NCI-H446 (cell line): Measurements from ENCODE around the gene MACF1.
"Not testable (repeated sequence)": the region's sequence is repeated elsewhere in the genome, so short reads cannot be mapped to it uniquely, and the experiment has no call there.

Experiments used
- DNase-seq, 2 experiments: peaks; one replicate each; lab custom pipeline; 2025; lab: John Stamatoyannopoulos, UW

MACF1 gene

GRCh38 chr1:39462074-39462473 lies 257.6 kb downstream of the MACF1 start:
- DNase-seq, result no peak

GRCh38 chr1:39466413-39467107 lies 262.1 kb downstream of the MACF1 start:
- no peak for DNase-seq

- DNase-seq, result not testable (repeated sequence)
Measured at GRCh38 chr1:39467108-39467720, 262.7 kb downstream of the MACF1 start.

GRCh38 chr1:39469150-39469549 lies 264.7 kb downstream of the MACF1 start:
- DNase-seq, result no peak

GRCh38 chr1:39470040-39470439 lies 265.5 kb downstream of the MACF1 start:
- DNase-seq, result no peak

- no peak for DNase-seq
Measured at GRCh38 chr1:39472826-39473225, 268.3 kb downstream of the MACF1 start.

- no peak for DNase-seq
Measured at GRCh38 chr1:39473324-39473723, 268.8 kb downstream of the MACF1 start.

GRCh38 chr1:39474810-39475209 lies 270.3 kb downstream of the MACF1 start:
- no peak for DNase-seq

- DNase-seq, result not testable (repeated sequence)
Measured at GRCh38 chr1:39475551-39475950, 271.1 kb downstream of the MACF1 start.

- no peak for DNase-seq
Measured at GRCh38 chr1:39478126-39478915, 273.8 kb downstream of the MACF1 start.

- DNase-seq, result no peak
Measured at GRCh38 chr1:39481289-39481688, 276.8 kb downstream of the MACF1 start.

GRCh38 chr1:39483276-39483675 lies 278.8 kb downstream of the MACF1 start:
- DNase-seq, result no peak

GRCh38 chr1:39484564-39484963 lies 280.1 kb downstream of the MACF1 start:
- no peak for DNase-seq

- no peak for DNase-seq
Measured at GRCh38 chr1:39485046-39485803, 280.7 kb downstream of the MACF1 start.

GRCh38 chr1:39488012-39488545 lies 283.6 kb downstream of the MACF1 start:
- no peak for DNase-seq

- DNase-seq, result no peak
Measured at GRCh38 chr1:39488793-39489566, 284.5 kb downstream of the MACF1 start.

GRCh38 chr1:39489567-39490239 lies 285.2 kb downstream of the MACF1 start:
- DNase-seq, result no peak

GRCh38 chr1:39490596-39491145 lies 286.2 kb downstream of the MACF1 start:
- no peak for DNase-seq

GRCh38 chr1:39491146-39491921 lies 286.8 kb downstream of the MACF1 start, which contains the start of gene BMP8A:
Gene BMP8A (plus strand): TSS chr1:39491636. CDS start chr1:39491992, 356 bp downstream.
- peak in 1 of 2 experiments; percentile 70 for DNase-seq
